NT2/D1 (cell line): Measurements from ENCODE around the gene ZNF718.

ENCODE experiments used
- SUZ12 ChIP-seq: IDR thresholded peaks from 2 replicates; pipeline ENCODE4 v1.6.1; 2011; ENCODE audit not compliant: insufficient read length, insufficient read depth; ENCODE audit errors: extremely low read depth
- ZNF274 ChIP-seq: IDR thresholded peaks from 2 replicates; pipeline ENCODE4 v1.6.1; 2011; ENCODE audit warnings: mild to moderate bottlenecking, low read depth, low read length

DNA sequence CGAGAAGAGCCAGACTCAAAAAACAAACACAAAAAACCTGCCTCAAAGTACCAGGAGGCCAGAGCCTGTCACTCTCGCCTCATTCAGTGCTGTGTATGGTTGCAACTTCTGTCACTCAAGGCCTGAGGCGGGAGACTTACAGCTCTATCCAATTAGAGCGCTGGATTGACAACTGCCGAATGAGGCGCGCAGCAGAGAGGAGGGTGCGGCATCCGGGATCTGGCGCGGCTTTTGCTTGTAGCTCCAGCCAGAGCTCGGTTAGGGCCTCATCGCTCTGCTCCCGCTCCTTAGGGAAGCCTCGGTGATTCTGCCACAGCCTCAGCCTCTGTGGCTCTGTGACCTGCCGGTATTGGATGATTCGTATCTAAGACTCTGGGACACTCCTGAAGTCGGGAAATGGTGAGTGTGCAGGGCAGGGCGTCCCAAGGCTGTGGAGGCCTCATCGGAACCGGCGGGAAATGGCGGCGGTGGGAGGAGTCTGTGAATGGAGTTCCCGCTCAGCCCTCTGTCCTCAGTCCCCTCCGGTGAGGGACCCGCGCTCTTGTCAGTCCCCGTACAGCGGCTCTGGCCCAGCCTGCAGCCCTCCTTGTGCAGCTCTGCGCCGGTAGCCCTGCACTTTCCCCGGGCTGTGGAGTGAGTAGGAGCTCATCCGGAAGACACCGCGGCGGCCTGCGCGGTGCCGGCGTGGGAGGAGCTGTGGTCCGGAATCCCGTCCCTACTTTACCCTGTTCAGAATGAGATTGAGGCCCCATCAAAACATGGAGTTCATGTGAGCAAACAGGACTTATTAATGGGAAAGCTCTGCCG, at the start of gene ZNF718:
- no peak for TF ChIP-seq SUZ12
- no peak for TF ChIP-seq ZNF274
